Activated CD8-positive, alpha-beta memory T cell treated with anti-CD3 and anti-CD28 coated beads for 4 hours (primary cell): ENCODE results near the gene LACTB.
A peak's percentile ranks its signal among the peaks of the same experiment; 100 is the strongest.

ENCODE experiments used
- DNase-seq, 2 donors: peaks; one replicate each; pipeline ENCODE4 v3.0.0-alpha.2; 2020; ENCODE audit warnings: low read depth in 2 of 2

The LACTB gene

DNA sequence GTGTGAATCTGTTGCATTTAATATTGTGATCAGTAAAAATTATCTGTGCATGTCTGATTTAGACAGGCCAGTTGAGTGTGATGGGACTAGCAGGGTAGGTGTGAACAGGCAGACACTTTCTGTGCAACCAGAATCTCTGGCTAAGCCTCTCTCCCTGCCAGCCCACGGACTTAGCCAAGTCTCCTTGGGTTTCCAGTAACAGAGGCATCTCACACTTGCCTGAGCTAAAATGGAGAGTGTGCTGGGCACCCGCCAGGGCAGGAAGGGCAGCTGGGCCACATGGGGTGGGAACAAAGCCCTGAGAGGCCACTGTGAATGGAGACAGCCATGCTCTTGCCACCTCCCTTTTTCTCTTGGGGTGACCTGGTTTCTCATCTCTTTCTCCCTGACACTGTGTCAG is 48.1 kb downstream of the LACTB start:
- DNase-seq: no peak

DNA sequence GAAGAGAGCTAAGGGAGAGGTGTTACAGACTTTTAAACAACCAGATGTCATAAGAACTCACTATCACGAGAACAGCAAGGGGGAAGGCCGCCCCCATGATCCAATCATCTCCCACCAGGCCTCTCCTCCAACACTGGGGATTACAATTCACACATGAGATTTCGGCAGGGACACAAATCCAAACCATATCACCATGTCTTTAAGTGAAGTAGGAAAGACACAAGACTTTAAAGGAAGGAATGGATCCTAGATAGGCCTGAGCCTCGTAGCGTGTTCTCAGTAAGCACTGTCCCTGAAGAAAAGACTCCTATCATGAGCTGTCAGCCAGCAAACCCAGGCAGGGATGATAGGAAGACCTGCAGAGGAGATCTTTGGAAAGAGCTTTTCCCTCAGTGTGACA is 50.7 kb downstream of the LACTB start:
- DNase-seq: no peak

DNA sequence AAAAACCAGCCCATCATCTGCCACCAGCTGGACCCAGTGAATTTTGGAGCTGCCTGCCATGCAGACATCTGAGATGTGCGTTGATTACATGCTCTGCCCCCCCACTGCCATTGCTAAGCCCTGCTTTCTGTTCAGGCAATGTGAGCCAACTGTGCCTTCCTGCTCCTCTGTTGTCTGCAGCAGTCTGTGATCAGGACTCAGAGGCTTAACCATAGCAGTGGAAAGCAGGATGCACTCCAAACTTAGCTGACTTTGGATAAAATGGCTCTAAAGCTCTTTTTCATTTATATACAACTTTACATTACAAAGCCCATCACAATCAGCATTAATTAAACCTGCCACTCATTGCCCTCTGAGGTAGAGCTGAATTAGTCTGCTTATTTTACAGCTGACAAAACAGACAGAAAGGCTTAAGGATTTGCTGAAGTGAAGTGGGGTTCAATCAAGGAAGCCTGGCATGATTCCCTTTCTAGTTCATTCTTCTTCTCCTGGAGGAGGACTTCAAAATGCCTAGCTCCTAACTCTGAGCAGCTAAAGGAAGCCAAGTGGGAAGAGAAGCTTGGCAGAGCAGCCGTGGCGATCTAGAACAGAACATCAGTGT is 51.3 kb downstream of the LACTB start:
- no peak for DNase-seq

DNA sequence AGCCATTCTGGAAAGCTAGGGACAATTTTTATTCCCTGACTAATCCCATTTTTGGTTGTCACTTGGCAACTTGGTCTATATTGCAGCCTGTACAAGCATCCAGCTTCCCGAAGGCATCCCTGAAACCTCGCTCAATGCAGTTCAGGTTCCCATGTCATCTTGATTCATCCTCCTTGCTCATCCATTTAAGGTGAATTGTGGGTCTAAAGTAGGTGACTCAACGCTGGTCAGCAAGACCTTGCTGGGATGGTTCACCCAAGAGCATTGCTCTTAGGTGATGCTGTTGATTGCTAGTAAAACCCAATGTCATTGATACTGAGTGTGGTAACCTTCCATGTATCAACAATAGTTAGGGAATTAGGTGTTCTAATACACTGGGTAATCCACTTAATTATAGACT is 54.6 kb downstream of the LACTB start:
- DNase-seq: no peak

DNA sequence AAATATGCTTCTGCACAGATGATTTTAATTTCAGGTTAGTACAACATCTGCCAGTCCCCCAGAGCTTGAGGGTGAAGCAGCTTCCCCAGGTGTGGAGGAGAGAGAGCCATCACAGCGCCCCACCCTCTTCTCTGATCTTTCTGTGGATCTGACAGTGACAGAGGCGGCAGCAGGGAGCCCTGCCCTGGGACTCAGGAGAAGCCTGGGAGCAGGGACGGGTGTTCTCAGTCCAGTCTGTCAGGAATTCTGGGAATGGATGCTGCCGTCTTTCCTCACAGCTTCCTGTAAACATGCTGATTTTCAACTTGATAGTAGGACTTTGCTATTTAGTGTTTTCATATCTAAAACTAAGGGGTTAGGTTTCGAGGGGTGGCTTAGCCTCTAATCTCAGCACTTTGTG is 56.4 kb downstream of the LACTB start:
- DNase-seq: no peak

- DNase-seq: no peak
These were observed 59.1 kb downstream of the LACTB start for GRCh38 chr15:63180746-63181145.

DNA sequence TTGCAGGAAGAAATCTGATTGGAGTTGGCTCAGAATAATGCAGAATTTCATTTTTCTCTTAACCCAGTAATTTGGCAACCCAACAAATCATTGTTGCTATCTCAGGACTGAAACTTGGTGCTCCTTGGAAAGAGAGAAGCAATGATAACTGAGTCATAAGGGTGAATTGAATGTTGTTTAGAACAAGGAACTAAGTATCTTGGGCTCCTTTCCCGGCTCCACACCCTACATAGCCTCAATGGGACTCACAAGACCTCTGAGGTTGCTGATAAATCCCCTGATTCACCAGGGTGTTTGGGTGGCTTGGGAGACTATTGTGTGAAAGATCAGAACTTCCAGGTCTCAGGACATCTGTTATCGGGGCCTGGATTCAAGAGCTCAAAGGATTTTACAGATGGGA is 60.0 kb downstream of the LACTB start:
- DNase-seq: no peak

DNA sequence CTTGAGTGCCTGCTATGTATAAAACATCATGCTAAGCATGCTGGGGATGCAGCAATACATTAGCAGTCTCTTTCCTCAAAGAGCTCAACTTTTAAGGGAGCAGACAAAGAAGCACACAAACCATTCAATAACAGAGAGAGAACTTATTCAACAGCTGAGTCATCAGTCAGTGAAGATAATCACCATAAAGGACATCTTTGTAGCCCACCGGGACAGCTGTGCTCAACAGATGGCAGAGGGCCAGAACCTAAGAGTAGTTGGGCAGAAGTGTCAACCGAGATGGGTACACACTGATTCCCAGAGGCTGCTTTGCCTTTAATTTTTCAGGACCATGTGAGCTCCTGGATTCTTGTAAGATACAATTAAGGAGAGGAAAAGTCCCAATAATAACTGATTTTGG is 63.5 kb downstream of the LACTB start:
- no peak for DNase-seq

- DNase-seq: no peak
These were observed 64.4 kb downstream of the LACTB start for GRCh38 chr15:63186065-63186464.

- no peak for DNase-seq
These were observed 66.0 kb downstream of the LACTB start for GRCh38 chr15:63187589-63188226.

GRCh38 chr15:63188247-63188925 is 66.7 kb downstream of the LACTB start:
- DNase-seq: no peak

DNA sequence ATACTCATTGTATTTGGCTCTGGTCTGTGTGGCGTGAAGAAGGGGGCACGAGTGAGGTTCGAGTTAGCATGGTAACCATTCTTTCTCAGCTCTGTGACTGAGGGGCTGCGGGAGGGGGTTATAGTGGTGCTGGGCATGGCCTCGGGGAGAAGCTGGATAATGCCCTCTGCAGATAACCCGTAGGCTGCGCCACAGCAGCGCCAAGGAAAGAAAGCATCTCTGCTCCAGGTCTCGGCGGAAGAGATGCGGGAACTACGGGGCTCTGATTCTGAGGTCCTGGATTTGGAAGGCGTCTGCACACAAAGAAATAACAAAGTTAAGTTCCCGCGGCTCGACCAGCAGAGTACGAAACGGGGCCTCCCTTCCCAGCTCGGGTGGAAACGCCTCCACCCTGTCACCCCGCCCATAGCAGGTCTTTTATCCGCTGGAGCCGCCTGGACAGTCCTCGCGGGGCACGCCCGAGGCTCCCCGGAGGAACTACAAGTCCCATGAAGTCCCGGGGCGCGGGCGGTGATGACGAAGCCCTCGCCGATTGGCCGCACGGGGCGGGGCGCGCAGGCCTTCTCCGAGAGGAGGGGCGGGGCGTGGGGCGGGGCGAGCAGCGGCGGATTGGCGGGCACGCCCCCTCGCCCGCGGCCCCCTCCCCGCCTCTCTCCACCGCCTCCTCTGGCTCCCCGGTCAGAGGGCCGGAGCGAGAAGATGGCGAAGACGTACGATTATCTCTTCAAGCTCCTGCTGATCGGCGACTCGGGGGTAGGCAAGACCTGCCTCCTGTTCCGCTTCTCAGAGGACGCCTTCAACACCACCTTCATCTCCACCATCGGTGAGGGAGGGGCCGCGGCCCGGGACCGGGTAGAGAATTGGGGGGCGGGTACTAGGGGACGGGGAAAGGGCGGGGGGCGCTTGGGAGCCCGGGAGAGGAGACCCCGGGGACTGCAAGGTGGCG is 67.5 kb downstream of the LACTB start, which contains the start of gene RAB8B:
Gene RAB8B, plus strand, starts transcription at position 681 of the 946 bp plus-strand sequence. Its CDS starts 19 bp downstream, at position 700.
- DNase-seq: peak; percentile 97 to 98

DNA sequence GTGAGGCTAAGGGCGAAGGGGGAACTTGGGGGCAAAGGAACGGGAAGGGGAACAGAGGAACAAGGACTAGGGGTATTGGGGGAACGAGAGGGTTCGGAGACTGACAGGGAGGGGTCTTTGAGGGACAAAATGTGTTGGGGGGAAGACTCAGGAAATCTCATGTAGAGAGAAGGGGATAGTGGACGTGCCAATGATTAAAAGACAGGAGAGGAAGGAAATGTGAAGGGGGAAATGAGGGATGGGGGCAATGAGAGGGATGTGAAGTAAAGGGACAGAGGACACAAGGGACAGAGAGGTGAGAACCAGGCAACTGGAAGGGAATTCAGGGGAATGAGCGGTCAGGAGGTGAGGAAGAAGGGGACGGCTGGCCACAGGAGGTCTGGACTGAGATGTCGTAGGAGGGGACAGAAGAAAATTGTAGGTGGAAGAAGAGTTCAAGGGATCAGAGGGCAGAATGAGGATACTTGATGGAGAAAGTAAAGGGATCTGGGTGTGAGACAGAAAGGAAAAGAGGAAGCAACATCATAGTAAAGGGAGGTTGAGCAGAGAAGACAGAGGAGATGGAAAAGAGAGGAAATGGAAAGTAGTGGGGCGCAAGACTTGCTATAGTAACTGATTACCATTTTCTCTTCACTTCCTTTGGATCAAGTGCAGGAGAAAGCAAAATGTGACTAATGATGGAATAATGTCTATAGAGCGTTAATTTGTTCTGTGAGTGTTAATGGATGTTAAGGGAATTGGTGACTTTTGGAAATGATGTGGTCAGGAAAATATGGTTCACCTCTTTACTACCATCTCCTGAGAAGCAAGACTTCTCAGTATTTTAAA is 68.5 kb downstream of the LACTB start:
- DNase-seq: no peak

GRCh38 chr15:63190769-63191649 is 69.3 kb downstream of the LACTB start:
- DNase-seq: no peak
